ENCODE measurements around the gene CALD1.

GRCh38 chr7:134899729-134900128 lies 120.3 kb downstream of the CALD1 start:
- no peak for TF ChIP-seq ZNF626 (tag by site-specific recombination; IDR thresholded peaks at IDR 0.05)
- no peak for TF ChIP-seq KLF9 (tag by site-specific recombination; IDR thresholded peaks at IDR 0.05; ENCODE audit: low read depth)
- no peak for TF ChIP-seq CTCF (tag by site-specific recombination; IDR thresholded peaks at IDR 0.05)
- TF ChIP-seq, protein P1, sequence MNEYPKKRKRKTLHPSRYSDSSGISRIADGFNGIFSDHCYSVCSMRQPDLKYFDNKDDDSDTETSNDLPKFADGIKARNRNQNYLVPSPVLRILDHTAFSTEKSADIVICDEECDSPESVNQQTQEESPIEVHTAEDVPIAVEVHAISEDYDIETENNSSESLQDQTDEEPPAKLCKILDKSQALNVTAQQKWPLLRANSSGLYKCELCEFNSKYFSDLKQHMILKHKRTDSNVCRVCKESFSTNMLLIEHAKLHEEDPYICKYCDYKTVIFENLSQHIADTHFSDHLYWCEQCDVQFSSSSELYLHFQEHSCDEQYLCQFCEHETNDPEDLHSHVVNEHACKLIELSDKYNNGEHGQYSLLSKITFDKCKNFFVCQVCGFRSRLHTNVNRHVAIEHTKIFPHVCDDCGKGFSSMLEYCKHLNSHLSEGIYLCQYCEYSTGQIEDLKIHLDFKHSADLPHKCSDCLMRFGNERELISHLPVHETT (tag by site-specific recombination; IDR thresholded peaks at IDR 0.05) = no peak
- TF ChIP-seq ZNF121 (tag by site-specific recombination; IDR thresholded peaks at IDR 0.05) = no peak
- TF ChIP-seq, protein P2, sequence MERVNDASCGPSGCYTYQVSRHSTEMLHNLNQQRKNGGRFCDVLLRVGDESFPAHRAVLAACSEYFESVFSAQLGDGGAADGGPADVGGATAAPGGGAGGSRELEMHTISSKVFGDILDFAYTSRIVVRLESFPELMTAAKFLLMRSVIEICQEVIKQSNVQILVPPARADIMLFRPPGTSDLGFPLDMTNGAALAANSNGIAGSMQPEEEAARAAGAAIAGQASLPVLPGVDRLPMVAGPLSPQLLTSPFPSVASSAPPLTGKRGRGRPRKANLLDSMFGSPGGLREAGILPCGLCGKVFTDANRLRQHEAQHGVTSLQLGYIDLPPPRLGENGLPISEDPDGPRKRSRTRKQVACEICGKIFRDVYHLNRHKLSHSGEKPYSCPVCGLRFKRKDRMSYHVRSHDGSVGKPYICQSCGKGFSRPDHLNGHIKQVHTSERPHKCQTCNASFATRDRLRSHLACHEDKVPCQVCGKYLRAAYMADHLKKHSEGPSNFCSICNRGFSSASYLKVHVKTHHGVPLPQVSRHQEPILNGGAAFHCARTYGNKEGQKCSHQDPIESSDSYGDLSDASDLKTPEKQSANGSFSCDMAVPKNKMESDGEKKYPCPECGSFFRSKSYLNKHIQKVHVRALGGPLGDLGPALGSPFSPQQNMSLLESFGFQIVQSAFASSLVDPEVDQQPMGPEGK (tag by site-specific recombination; IDR thresholded peaks at IDR 0.05) = no peak
- no peak for TF ChIP-seq ZNF549 (tag by site-specific recombination; IDR thresholded peaks at IDR 0.05)
- no peak for TF ChIP-seq ZNF416 (tag by site-specific recombination; IDR thresholded peaks at IDR 0.05)
- no peak for TF ChIP-seq ZNF324 (tag by site-specific recombination; IDR thresholded peaks at IDR 0.05)
- TF ChIP-seq ZNF292 (tag by site-specific recombination; IDR thresholded peaks at IDR 0.05; ENCODE audit: borderline replicate concordance, low read depth) = no peak
- TF ChIP-seq, protein P3, sequence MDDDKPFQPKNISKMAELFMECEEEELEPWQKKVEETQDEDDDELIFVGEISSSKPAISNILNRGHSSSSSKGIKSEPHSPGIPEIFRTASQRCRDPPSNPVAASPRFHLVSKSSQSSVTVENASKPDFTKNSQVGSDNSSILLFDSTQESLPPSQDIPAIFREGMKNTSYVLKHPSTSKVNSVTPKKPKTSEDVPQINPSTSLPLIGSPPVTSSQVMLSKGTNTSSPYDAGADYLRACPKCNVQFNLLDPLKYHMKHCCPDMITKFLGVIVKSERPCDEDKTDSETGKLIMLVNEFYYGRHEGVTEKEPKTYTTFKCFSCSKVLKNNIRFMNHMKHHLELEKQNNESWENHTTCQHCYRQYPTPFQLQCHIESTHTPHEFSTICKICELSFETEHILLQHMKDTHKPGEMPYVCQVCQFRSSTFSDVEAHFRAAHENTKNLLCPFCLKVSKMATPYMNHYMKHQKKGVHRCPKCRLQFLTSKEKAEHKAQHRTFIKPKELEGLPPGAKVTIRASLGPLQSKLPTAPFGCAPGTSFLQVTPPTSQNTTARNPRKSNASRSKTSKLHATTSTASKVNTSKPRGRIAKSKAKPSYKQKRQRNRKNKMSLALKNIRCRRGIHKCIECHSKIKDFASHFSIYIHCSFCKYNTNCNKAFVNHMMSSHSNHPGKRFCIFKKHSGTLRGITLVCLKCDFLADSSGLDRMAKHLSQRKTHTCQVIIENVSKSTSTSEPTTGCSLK (tag by site-specific recombination; IDR thresholded peaks at IDR 0.05) = no peak

All from HEK293 (cell line).